OCI-LY1 (cell line): ENCODE data around the gene KCNC4.

Experiments used
- H2AFZ ChIP-seq: fragments of 200-600 bp; sonication (generic), shearing (Covaris generic); 2 replicates; pipeline ENCODE4 v1.6.0; 2014; ENCODE audit warnings: antibody characterized with exemption, mild to moderate bottlenecking, low read length
- H3F3A ChIP-seq: fragments of 200-600 bp; sonication (generic), shearing (Covaris generic); 2 replicates; pipeline ENCODE4 v1.6.0; 2014; ENCODE audit warnings: mild to moderate bottlenecking, antibody characterized with exemption, low read length, moderate library complexity; ENCODE audit not compliant: insufficient read depth
- H3K27ac ChIP-seq: fragments of 200-600 bp; sonication (generic); 2 replicates; pipeline ENCODE4 v1.5.1; 2014; ENCODE audit warnings: low read length, mixed run types, mild to moderate bottlenecking, low read depth; ENCODE audit not compliant: poor library complexity, severe bottlenecking
- H3K27me3 ChIP-seq: fragments of 200-600 bp; sonication (generic); 2 replicates; pipeline ENCODE4 v1.6.0; 2014; ENCODE audit warnings: antibody characterized with exemption, mild to moderate bottlenecking, low read length, moderate library complexity; ENCODE audit not compliant: insufficient read depth
- H3K36me3 ChIP-seq: fragments of 200-600 bp; sonication (generic); 2 replicates; pipeline ENCODE4 v1.6.1; 2014; ENCODE audit warnings: mild to moderate bottlenecking, antibody characterized with exemption, low read length, moderate library complexity, mixed read lengths; ENCODE audit not compliant: insufficient read depth
- H3K4me1 ChIP-seq: fragments of 200-600 bp; sonication (generic); 2 replicates; pipeline ENCODE4 v1.5.1; 2014; ENCODE audit warnings: mild to moderate bottlenecking, low read length, moderate library complexity; ENCODE audit not compliant: insufficient read depth, severe bottlenecking
- H3K4me2 ChIP-seq: fragments of 200-600 bp; sonication (generic), shearing (Covaris generic); 2 replicates; pipeline ENCODE4 v1.6.1; 2014; ENCODE audit warnings: low read length
- H3K4me3 ChIP-seq: fragments of 200-600 bp; sonication (generic); 2 replicates; pipeline ENCODE4 v1.5.1; 2014; ENCODE audit warnings: low read length, low read depth, mild to moderate bottlenecking, mixed read lengths; ENCODE audit not compliant: poor library complexity, severe bottlenecking
- H3K79me2 ChIP-seq: fragments of 200-600 bp; shearing (Covaris generic); 2 replicates; pipeline ENCODE4 v1.6.1; 2016; ENCODE audit warnings: mixed run types, low read length, mixed read lengths; ENCODE audit not compliant: insufficient read depth
- H3K9ac ChIP-seq: fragments of 200-600 bp; sonication (generic), shearing (Covaris generic); 2 replicates; pipeline ENCODE4 v1.6.1; 2014; ENCODE audit warnings: mild to moderate bottlenecking, low read length, mixed read lengths
- H3K9me2 ChIP-seq: fragments of 200-600 bp; sonication (generic), shearing (Covaris generic); 2 replicates; pipeline ENCODE4 v1.6.1; 2014; ENCODE audit warnings: low read depth, mild to moderate bottlenecking, low read length, mixed read lengths
- H3K9me3 ChIP-seq: fragments of 200-600 bp; shearing (Covaris generic); 2 replicates; pipeline ENCODE4 v1.6.1; 2014; ENCODE audit warnings: low read length, mixed read lengths
- H4K20me1 ChIP-seq: fragments of 200-600 bp; sonication (generic), shearing (Covaris generic); 2 replicates; pipeline ENCODE4 v1.6.0; 2016; ENCODE audit warnings: mild to moderate bottlenecking, low read length; ENCODE audit not compliant: insufficient read depth
- EZH2 ChIP-seq: fragments of 200-600 bp; sonication (generic), shearing (Covaris generic); IDR thresholded peaks from 2 replicates; pipeline ENCODE4 v1.8.0; 2017; ENCODE audit warnings: borderline replicate concordance, mixed run types, mild to moderate bottlenecking, antibody characterized with exemption, low read length, moderate library complexity, mixed read lengths
- TF ChIP-seq, protein P1 (sequence below): fragments of 200-600 bp; sonication (generic), shearing (Covaris generic); IDR thresholded peaks from 2 replicates; pipeline ENCODE4 v1.5.1; 2017; ENCODE audit warnings: mild to moderate bottlenecking, antibody characterized with exemption, low read length, moderate library complexity, mixed read lengths

The KCNC4 gene

DNA sequence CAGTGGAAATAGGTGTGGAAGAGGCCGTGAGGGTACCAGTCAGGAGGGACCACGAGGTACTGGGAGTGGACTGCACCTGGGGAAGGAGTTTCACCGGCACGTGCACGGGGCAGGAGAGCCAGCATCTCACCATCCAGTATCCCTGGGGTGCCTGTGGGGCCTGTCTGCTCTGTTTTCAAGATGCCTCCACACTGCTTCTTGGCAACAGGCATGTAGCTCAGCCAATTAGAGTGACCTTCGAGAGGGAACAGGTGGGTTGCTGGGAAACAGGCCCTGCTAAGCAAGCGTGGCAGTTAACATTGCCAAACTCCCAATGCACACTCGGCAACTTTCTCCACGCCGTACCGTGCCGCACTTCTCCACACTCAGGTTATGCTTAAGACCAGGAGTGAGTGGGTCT is 17.7 kb downstream of the KCNC4 start:
- no peak overlapping the region for H2AFZ ChIP-seq
- H3K36me3 ChIP-seq, result no peaks in the 10 kb centered on the region
- H3K4me1 ChIP-seq, result no peaks in the 10 kb centered on the region
- TF ChIP-seq EZH2, result no peak
- TF ChIP-seq, protein P1, sequence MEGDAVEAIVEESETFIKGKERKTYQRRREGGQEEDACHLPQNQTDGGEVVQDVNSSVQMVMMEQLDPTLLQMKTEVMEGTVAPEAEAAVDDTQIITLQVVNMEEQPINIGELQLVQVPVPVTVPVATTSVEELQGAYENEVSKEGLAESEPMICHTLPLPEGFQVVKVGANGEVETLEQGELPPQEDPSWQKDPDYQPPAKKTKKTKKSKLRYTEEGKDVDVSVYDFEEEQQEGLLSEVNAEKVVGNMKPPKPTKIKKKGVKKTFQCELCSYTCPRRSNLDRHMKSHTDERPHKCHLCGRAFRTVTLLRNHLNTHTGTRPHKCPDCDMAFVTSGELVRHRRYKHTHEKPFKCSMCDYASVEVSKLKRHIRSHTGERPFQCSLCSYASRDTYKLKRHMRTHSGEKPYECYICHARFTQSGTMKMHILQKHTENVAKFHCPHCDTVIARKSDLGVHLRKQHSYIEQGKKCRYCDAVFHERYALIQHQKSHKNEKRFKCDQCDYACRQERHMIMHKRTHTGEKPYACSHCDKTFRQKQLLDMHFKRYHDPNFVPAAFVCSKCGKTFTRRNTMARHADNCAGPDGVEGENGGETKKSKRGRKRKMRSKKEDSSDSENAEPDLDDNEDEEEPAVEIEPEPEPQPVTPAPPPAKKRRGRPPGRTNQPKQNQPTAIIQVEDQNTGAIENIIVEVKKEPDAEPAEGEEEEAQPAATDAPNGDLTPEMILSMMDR, result no peak
- no peaks in the 10 kb centered on the region for H3K9me2 ChIP-seq
- H4K20me1 ChIP-seq, result no peaks in the 10 kb centered on the region
- H3K4me3 ChIP-seq, result no peak overlapping the region
- H3F3A ChIP-seq, result no peaks in the 10 kb centered on the region
- no peaks in the 10 kb centered on the region for H3K79me2 ChIP-seq
- H3K9ac ChIP-seq, result no peak overlapping the region
- no peak overlapping the region for H3K4me2 ChIP-seq
- H3K27ac ChIP-seq, result no peak overlapping the region
- no peaks in the 10 kb centered on the region for H3K27me3 ChIP-seq
- no peaks in the 10 kb centered on the region for H3K9me3 ChIP-seq

DNA sequence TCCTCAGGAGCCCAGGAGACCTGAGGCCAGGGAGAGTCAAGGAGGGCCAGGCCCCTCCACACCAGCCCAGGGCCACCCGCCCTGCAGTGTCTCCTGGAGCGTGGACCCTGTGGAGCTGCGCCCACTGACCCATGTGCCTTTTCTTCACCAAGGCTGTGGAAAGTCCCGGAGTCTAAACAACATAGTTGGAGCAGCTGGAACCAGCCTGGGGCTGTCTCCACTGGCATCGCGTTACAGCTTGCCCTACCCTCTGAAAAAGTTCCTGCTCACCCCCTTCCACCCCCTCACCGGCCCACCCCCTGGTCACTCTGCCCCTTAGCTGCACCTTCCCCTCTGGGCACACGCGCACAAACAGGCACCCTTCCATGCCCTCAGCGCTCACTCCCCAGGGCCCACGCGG is 18.3 kb downstream of the KCNC4 start:
- Histone ChIP-seq H4K20me1 (no peaks in the 10 kb centered on the region), H3K4me3 (no peak overlapping the region), H3K36me3 (no peaks in the 10 kb centered on the region), H3K9ac (no peak overlapping the region), H3K9me2 (no peaks in the 10 kb centered on the region), H3K9me3 (no peaks in the 10 kb centered on the region), H3K27ac (no peak overlapping the region), H3K4me1 (no peaks in the 10 kb centered on the region), H3K27me3 (no peaks in the 10 kb centered on the region), H3K79me2 (no peaks in the 10 kb centered on the region), H3K4me2 (no peak overlapping the region), H2AFZ (no peak overlapping the region), H3F3A (no peaks in the 10 kb centered on the region)
- TF ChIP-seq EZH2, result no peak
- TF ChIP-seq, protein P1, result no peak

- Histone ChIP-seq H4K20me1 (no peaks in the 10 kb centered on the region), H3F3A (no peaks in the 10 kb centered on the region), H3K36me3 (no peaks in the 10 kb centered on the region), H3K27me3 (no peaks in the 10 kb centered on the region), H3K27ac (no peak overlapping the region), H3K4me3 (no peak overlapping the region), H2AFZ (no peak overlapping the region), H3K4me1 (no peaks in the 10 kb centered on the region), H3K9ac (no peak overlapping the region), H3K79me2 (no peaks in the 10 kb centered on the region), H3K9me2 (no peaks in the 10 kb centered on the region), H3K9me3 (no peaks in the 10 kb centered on the region), H3K4me2 (no peak overlapping the region)
- no peak for TF ChIP-seq EZH2
- TF ChIP-seq, protein P1, result no peak
Observed at GRCh38 chr1:110228869-110229268, 18.8 kb downstream of the KCNC4 start.
